Activated T-cell treated with anti-CD3 and anti-CD28 coated beads, Interleukin-2, amount 50 U/mL, for 72 hours (primary cell): ENCODE results near the gene NXPE3. TPM values are rescaled to one million over a fixed set of nuclear protein-coding genes. Genes with fewer than 3 reads are reported as not detected.
"Not testable (repeated sequence)": the region's sequence is repeated elsewhere in the genome, so short reads cannot be mapped to it uniquely, and the experiment has no call there.

ENCODE experiments used
- ATAC-seq, 2 donors: fragments of 150-1000 bp; cut with Tn5 transposase; replicated peaks in 1 of 2; 2 replicates each; pipeline ENCODE4 v1.10.0; 2021; ENCODE audit warnings: moderate library complexity in 2 of 2, mild to moderate bottlenecking in 1 of 2
- DNase-seq, 2 donors: peaks; one replicate each; pipeline ENCODE4 v3.0.0; 2021 to 2022; ENCODE audit warnings: mixed read lengths in 1 of 2
- H3K27ac Mint-ChIP-seq: one replicate; pipeline ENCODE4 v1.8.0; 2022; ENCODE audit warnings: mild to moderate bottlenecking, moderate library complexity, mixed read lengths
- H3K27me3 Mint-ChIP-seq: one replicate; pipeline ENCODE4 v1.8.0; 2022; ENCODE audit warnings: low read depth, mixed read lengths
- H3K36me3 Mint-ChIP-seq, 2 donors: one replicate each; pipeline ENCODE4 v1.8.0; 2022; ENCODE audit warnings: mixed read lengths in 2 of 2, mild to moderate bottlenecking in 1 of 2; ENCODE audit not compliant: insufficient read depth in 2 of 2
- H3K4me1 Mint-ChIP-seq: one replicate; pipeline ENCODE4 v1.8.0; 2022; ENCODE audit warnings: low read depth, mixed read lengths
- H3K4me3 Mint-ChIP-seq, 2 donors: one replicate each; pipeline ENCODE4 v1.8.0; 2022; ENCODE audit warnings: mild to moderate bottlenecking in 2 of 2, mixed read lengths in 2 of 2, moderate library complexity in 2 of 2
- H3K9me3 Mint-ChIP-seq, 2 donors: one replicate each; pipeline ENCODE4 v1.8.0; 2022; ENCODE audit warnings: mixed read lengths in 2 of 2
- total RNA-seq, 2 donors: library from RNA; stranded (reverse); gene quantifications; one replicate each; pipeline ENCODE4 v1.2.3, GENCODE V29; 2022

The NXPE3 gene
- 10 to 100 TPM; 22.7 to 25.0 TPM for total RNA-seq

GRCh38 chr3:101779047-101779821, at the start of gene NXPE3:
TSS of gene NXPE3 (plus strand) at chr3:101779211. CDS start at chr3:101785597, 6,386 bp downstream.
- Mint-ChIP-seq H3K9me3 (no peaks in the 10 kb centered on the region), H3K27ac (peak within 1 kb of the TSS; percentile 92), H3K4me3 (peak within 1 kb of the TSS; percentile 88 to 98), H3K4me1 (peaks cover 44% of the 10 kb centered on the region), H3K36me3 (peaks cover 0 to 8% of the 10 kb centered on the region in 2 donors), H3K27me3 (no peaks in the 10 kb centered on the region)
- peak; percentile 89 to 92 for ATAC-seq
- peak; percentile 95 to 96 for DNase-seq

GRCh38 chr3:101729586-101729985, 49.4 kb upstream of the NXPE3 start:
- ATAC-seq (no peak), DNase-seq (no peak)
- H3K27me3 Mint-ChIP-seq = no peaks in the 10 kb centered on the region
- peaks cover 19% of the 10 kb centered on the region for H3K4me1 Mint-ChIP-seq
- H3K4me3 Mint-ChIP-seq = no peak overlapping the region
- H3K36me3 Mint-ChIP-seq = peaks cover 8 to 33% of the 10 kb centered on the region in 2 donors
- no peaks in the 10 kb centered on the region for H3K9me3 Mint-ChIP-seq
- no peak overlapping the region for H3K27ac Mint-ChIP-seq

GRCh38 chr3:101730839-101731238, 48.2 kb upstream of the NXPE3 start:
- no peak for DNase-seq
- no peak overlapping the region for H3K4me3 Mint-ChIP-seq
- no peaks in the 10 kb centered on the region for H3K9me3 Mint-ChIP-seq
- peaks cover 14% of the 10 kb centered on the region for H3K4me1 Mint-ChIP-seq
- H3K36me3 Mint-ChIP-seq = peaks cover 6 to 31% of the 10 kb centered on the region in 2 donors
- no peak overlapping the region for H3K27ac Mint-ChIP-seq
- no peaks in the 10 kb centered on the region for H3K27me3 Mint-ChIP-seq
- ATAC-seq = no peak

GRCh38 chr3:101732240-101732641, 46.8 kb upstream of the NXPE3 start:
- Mint-ChIP-seq H3K9me3 (no peaks in the 10 kb centered on the region), H3K27ac (no peak overlapping the region), H3K4me1 (peaks cover under 1% of the 10 kb centered on the region), H3K27me3 (no peaks in the 10 kb centered on the region), H3K36me3 (peaks cover 15 to 35% of the 10 kb centered on the region in 2 donors), H3K4me3 (no peak overlapping the region)
- ATAC-seq (no peak), DNase-seq (no peak)

GRCh38 chr3:101735833-101736232, 43.2 kb upstream of the NXPE3 start:
- Mint-ChIP-seq H3K4me1 (no peaks in the 10 kb centered on the region), H3K27ac (no peak overlapping the region), H3K9me3 (no peaks in the 10 kb centered on the region), H3K27me3 (no peaks in the 10 kb centered on the region), H3K36me3 (peaks cover 18 to 33% of the 10 kb centered on the region in 2 donors), H3K4me3 (no peak overlapping the region)
- no peak for ATAC-seq
- DNase-seq = no peak

GRCh38 chr3:101741914-101742313, 37.1 kb upstream of the NXPE3 start:
- not testable (repeated sequence) for H3K27ac Mint-ChIP-seq, H3K27me3 Mint-ChIP-seq, H3K4me3 Mint-ChIP-seq, DNase-seq, H3K4me1 Mint-ChIP-seq, ATAC-seq, H3K9me3 Mint-ChIP-seq
- peaks cover 12 to 22% of the 10 kb centered on the region in 2 donors for H3K36me3 Mint-ChIP-seq

- DNase-seq = no peak
- H3K27me3 Mint-ChIP-seq = no peaks in the 10 kb centered on the region
- no peaks in the 10 kb centered on the region for H3K4me1 Mint-ChIP-seq
- H3K36me3 Mint-ChIP-seq = peaks cover 7 to 20% of the 10 kb centered on the region in 2 donors
- H3K4me3 Mint-ChIP-seq = no peak overlapping the region
- H3K9me3 Mint-ChIP-seq = peaks cover 1 to 2% of the 10 kb centered on the region in 2 donors
- peak in 1 of 2 donors; percentile 59 for ATAC-seq
- no peak overlapping the region for H3K27ac Mint-ChIP-seq
Measured at GRCh38 chr3:101744811-101745210, 34.2 kb upstream of the NXPE3 start.

GRCh38 chr3:101745934-101746333, 33.1 kb upstream of the NXPE3 start:
- ATAC-seq, H3K27ac Mint-ChIP-seq, H3K27me3 Mint-ChIP-seq, H3K9me3 Mint-ChIP-seq, DNase-seq, H3K4me1 Mint-ChIP-seq, H3K4me3 Mint-ChIP-seq: not testable (repeated sequence)
- peaks cover 10 to 26% of the 10 kb centered on the region in 2 donors for H3K36me3 Mint-ChIP-seq

- not testable (repeated sequence) for DNase-seq, H3K4me1 Mint-ChIP-seq, H3K27ac Mint-ChIP-seq, ATAC-seq, H3K9me3 Mint-ChIP-seq, H3K27me3 Mint-ChIP-seq
- peaks cover 30 to 50% of the 10 kb centered on the region in 2 donors for H3K36me3 Mint-ChIP-seq
- H3K4me3 Mint-ChIP-seq = peak overlapping the region in 1 of 2 donors; percentile 36
Measured at GRCh38 chr3:101753386-101754113, 25.5 kb upstream of the NXPE3 start.

- no peak overlapping the region for H3K4me3 Mint-ChIP-seq
- H3K4me1 Mint-ChIP-seq = peaks cover 9% of the 10 kb centered on the region
- H3K9me3 Mint-ChIP-seq = peaks cover 0 to 2% of the 10 kb centered on the region in 2 donors
- DNase-seq (no peak), ATAC-seq (no peak)
- no peaks in the 10 kb centered on the region for H3K27me3 Mint-ChIP-seq
- H3K27ac Mint-ChIP-seq = peak overlapping the region; percentile 31
- peaks cover 27 to 48% of the 10 kb centered on the region in 2 donors for H3K36me3 Mint-ChIP-seq
Measured at GRCh38 chr3:101758224-101758623, 20.8 kb upstream of the NXPE3 start.

GRCh38 chr3:101762041-101762646, 16.9 kb upstream of the NXPE3 start:
- Mint-ChIP-seq H3K9me3 (no peaks in the 10 kb centered on the region), H3K27ac (no peak overlapping the region), H3K4me1 (peaks cover 9% of the 10 kb centered on the region), H3K36me3 (peaks cover 16 to 32% of the 10 kb centered on the region in 2 donors), H3K27me3 (no peaks in the 10 kb centered on the region), H3K4me3 (no peak overlapping the region)
- ATAC-seq = no peak
- DNase-seq = no peak

GRCh38 chr3:101777745-101778281, 1.2 kb upstream of the NXPE3 start:
- DNase-seq, H3K9me3 Mint-ChIP-seq, ATAC-seq, H3K27me3 Mint-ChIP-seq, H3K36me3 Mint-ChIP-seq: not testable (repeated sequence)
- peak overlapping the region in 1 of 2 donors; percentile 98 for H3K4me3 Mint-ChIP-seq
- peak overlapping the region; percentile 71 for H3K27ac Mint-ChIP-seq
- H3K4me1 Mint-ChIP-seq = peaks cover 39% of the 10 kb centered on the region
